Peyer's patch (tissue), 4 donors: ENCODE measurements around the gene RGL3. TPM values are rescaled to one million over a fixed set of nuclear protein-coding genes. Genes with fewer than 3 reads are reported as not detected.

ENCODE experiments used
- DNase-seq, 3 donors: peaks; one replicate each; pipeline ENCODE4 v3.0.0-alpha.2; 2017 to 2019
- H3K27ac ChIP-seq, 4 donors: fragments of 200-600 bp; sonication (generic); one replicate each; pipeline ENCODE4 v1.5.1; 2016 to 2019
- H3K27me3 ChIP-seq, 2 donors: fragments of 200-600 bp; sonication (generic); one replicate each; pipeline ENCODE4 v1.5.1; 2019
- H3K36me3 ChIP-seq, 3 donors: fragments of 200-600 bp; sonication (generic); one replicate each; pipeline ENCODE4 v1.5.1; 2016 to 2019
- H3K4me1 ChIP-seq, 4 donors: fragments of 200-600 bp; sonication (generic); one replicate each; pipeline ENCODE4 v1.5.1; 2016 to 2019
- H3K4me3 ChIP-seq, 4 donors: fragments of 200-600 bp; sonication (generic); 1 replicate in 3 of 4; 2 replicates in 1 of 4; pipeline ENCODE4 v1.5.1; 2016 to 2019; ENCODE audit warnings: mild to moderate bottlenecking in 1 of 4
- H3K9me3 ChIP-seq, 4 donors: fragments of 200-600 bp; sonication (generic); one replicate each; pipeline ENCODE4 v1.5.1; 2016 to 2019; ENCODE audit warnings: mild to moderate bottlenecking in 1 of 4
- POLR2A ChIP-seq, 2 donors: fragments of 450-650 bp; IDR thresholded peaks; one replicate each; pipeline ENCODE4 v1.5.1; 2017; ENCODE audit warnings: antibody characterized with exemption in 2 of 2, mild to moderate bottlenecking in 2 of 2, moderate library complexity in 2 of 2
- total RNA-seq, 4 donors: library from RNA; depleted of rRNA; stranded (reverse); fragments of >200 nt; gene quantifications; one replicate each; pipeline ENCODE4 v1.1.0, GENCODE V29; 2016
- TF ChIP-seq, protein P1 (sequence below), 6 experiments: fragments of 450-650 bp in 4 of 6; fragments of 200-600 bp in 2 of 6; sonication (generic) in 1 of 6; IDR thresholded peaks; one replicate each; pipeline ENCODE4 v1.5.1; 2017 to 2019; ENCODE audit warnings: antibody characterized with exemption in 6 of 6, mild to moderate bottlenecking in 3 of 6, moderate library complexity in 1 of 6

RGL3 gene
- total RNA-seq, 4 donors from 2014 or later, result 2.5 to 51.2 (median 6.3) TPM

GRCh38 chr19:11451327-11451870 is 32.3 kb upstream of the RGL3 start:
- Histone ChIP-seq H3K4me1 (no peaks in the 10 kb centered on the region), H3K4me3 (no peak overlapping the region), H3K27me3 (no peaks in the 10 kb centered on the region), H3K9me3 (no peaks in the 10 kb centered on the region), H3K36me3 (peaks cover 0 to 42% (median 0%) of the 10 kb centered on the region in 3 donors), H3K27ac (no peak overlapping the region)
- no peak for DNase-seq
- no peak for TF ChIP-seq POLR2A (IDR thresholded peaks at IDR 0.05)
- TF ChIP-seq, protein P1, sequence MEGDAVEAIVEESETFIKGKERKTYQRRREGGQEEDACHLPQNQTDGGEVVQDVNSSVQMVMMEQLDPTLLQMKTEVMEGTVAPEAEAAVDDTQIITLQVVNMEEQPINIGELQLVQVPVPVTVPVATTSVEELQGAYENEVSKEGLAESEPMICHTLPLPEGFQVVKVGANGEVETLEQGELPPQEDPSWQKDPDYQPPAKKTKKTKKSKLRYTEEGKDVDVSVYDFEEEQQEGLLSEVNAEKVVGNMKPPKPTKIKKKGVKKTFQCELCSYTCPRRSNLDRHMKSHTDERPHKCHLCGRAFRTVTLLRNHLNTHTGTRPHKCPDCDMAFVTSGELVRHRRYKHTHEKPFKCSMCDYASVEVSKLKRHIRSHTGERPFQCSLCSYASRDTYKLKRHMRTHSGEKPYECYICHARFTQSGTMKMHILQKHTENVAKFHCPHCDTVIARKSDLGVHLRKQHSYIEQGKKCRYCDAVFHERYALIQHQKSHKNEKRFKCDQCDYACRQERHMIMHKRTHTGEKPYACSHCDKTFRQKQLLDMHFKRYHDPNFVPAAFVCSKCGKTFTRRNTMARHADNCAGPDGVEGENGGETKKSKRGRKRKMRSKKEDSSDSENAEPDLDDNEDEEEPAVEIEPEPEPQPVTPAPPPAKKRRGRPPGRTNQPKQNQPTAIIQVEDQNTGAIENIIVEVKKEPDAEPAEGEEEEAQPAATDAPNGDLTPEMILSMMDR (IDR thresholded peaks at IDR 0.05), result no peak

DNA sequence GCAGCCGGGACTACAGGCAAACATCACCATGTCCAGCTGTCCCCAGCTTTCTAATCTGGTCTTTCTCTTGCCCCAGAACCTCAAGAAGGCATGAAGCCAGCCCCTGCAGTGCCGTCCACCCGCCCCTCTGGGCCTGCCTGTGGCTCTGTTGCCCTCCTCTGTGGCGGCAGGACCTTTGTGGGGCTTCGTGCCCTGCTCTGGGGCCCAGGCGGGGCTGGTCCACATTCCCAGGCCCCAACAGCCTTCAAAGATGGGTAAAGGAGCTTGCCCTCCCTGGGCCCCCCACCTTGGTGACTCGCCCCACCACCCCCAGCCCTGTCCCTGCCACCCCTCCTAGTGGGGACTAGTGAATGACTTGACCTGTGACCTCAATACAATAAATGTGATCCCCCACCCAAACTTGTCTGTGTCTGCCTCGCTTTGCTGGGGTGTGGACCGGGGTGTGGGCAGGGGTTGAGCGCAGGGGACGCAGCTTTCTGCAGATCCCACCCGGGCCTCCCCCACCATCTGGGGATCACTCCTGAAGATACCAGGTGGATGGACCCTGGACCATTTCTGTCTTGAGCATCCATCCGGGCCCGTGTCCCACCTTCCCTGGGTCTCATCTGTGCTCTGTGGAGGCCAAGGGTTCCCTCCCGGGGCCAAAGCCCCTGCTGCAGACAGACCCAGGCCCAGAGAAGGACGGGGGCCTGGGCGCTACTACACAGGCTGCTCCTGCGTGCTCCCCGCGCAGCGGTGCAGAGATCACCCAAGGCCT is 31.6 kb upstream of the RGL3 start:
- H3K27me3 ChIP-seq, result no peaks in the 10 kb centered on the region
- no peaks in the 10 kb centered on the region for H3K4me1 ChIP-seq
- H3K4me3 ChIP-seq, result no peak overlapping the region
- peaks cover 0 to 48% (median 0%) of the 10 kb centered on the region in 3 donors for H3K36me3 ChIP-seq
- no peak overlapping the region for H3K27ac ChIP-seq
- H3K9me3 ChIP-seq, result no peaks in the 10 kb centered on the region
- TF ChIP-seq, protein P1 (IDR thresholded peaks at IDR 0.05), result no peak
- TF ChIP-seq POLR2A (IDR thresholded peaks at IDR 0.05), result no peak
- DNase-seq, result no peak

DNA sequence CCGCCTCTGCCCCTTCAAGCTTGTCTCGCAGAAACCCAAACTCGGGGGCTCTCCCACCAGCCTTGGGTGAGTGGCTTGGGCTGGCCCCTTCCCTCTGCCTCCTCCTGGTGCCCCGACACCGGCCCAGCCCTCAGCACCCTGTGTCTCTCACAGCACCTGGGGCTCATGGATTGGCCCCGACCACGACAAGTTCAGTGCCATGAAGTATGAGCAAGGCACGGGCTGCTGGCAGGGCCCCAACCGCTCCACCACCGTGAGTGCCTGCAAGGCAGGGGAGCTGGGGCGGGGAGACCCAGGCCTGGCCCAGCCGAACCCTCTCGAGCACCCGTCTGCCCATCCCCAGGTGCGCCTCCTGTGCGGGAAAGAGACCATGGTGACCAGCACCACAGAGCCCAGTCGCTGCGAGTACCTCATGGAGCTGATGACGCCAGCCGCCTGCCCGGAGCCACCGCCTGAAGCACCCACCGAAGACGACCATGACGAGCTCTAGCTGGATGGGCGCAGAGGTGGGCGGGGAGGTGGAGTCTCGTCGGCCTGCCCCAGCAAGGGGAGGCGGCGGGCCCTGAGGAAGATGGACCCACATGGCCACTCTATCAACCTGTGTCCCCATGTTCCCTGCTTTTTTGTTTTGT is 29.9 kb upstream of the RGL3 start:
- no peak for DNase-seq
- TF ChIP-seq, protein P1 (IDR thresholded peaks at IDR 0.05), result no peak
- TF ChIP-seq POLR2A (IDR thresholded peaks at IDR 0.05), result no peak
- H3K27me3 ChIP-seq, result no peaks in the 10 kb centered on the region
- H3K4me3 ChIP-seq, result no peak overlapping the region
- H3K4me1 ChIP-seq, result no peaks in the 10 kb centered on the region
- H3K27ac ChIP-seq, result no peak overlapping the region
- peaks cover 0 to 65% (median 0%) of the 10 kb centered on the region in 3 donors for H3K36me3 ChIP-seq
- no peaks in the 10 kb centered on the region for H3K9me3 ChIP-seq

- Histone ChIP-seq H3K4me1 (no peaks in the 10 kb centered on the region), H3K4me3 (no peak overlapping the region), H3K9me3 (no peaks in the 10 kb centered on the region), H3K27me3 (no peaks in the 10 kb centered on the region), H3K27ac (no peak overlapping the region), H3K36me3 (peaks cover 0 to 72% (median 0%) of the 10 kb centered on the region in 3 donors)
- no peak for TF ChIP-seq POLR2A (IDR thresholded peaks at IDR 0.05)
- TF ChIP-seq, protein P1 (IDR thresholded peaks at IDR 0.05), result no peak
- no peak for DNase-seq
Observed at GRCh38 chr19:11448410-11448809, 29.3 kb upstream of the RGL3 start.

DNA sequence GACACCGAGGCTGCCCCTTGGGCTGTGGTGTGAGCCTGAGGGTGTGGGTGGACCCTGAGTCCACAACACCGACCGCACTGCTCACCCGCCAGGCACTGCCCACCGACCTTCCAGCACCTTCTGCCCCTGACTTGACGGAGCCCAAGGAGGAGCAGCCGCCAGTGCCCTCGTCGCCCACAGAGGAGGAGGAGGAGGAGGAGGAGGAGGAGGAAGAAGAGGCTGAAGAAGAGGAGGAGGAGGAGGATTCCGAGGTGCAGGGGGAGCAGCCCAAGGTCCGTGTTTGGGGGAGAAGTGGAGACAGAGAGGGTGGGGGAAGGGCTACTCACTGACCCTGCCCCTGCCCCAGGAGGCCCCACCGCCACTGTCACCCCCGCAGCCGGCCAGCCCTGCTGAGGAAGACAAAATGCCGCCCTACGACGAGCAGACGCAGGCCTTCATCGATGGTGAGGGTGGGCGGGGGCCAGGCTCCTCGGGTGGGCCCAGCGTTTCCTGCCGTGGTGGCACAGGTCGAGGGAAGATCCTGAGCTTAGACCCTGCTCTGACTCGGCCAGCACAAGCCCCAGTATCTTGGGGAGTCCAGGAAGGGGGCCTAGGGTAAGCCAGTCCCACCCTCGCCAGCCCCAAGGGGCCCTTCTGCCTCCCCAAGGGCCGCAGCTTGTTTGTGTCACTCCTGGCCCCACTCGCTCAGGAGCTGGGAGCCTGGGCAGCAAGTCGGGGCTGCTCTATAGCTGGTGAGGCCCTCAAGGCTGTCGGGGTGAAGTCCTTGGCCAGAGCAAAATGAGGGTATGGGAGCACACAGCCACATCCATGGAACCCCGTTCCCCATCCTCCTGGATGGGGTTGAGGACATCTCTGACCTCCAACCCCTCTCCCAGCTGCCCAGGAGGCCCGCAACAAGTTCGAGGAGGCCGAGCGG is 28.5 kb upstream of the RGL3 start:
- Histone ChIP-seq H3K9me3 (no peaks in the 10 kb centered on the region), H3K4me1 (no peaks in the 10 kb centered on the region), H3K36me3 (peaks cover 0 to 80% (median 0%) of the 10 kb centered on the region in 3 donors), H3K4me3 (no peak overlapping the region), H3K27me3 (no peaks in the 10 kb centered on the region), H3K27ac (no peak overlapping the region)
- no peak for TF ChIP-seq POLR2A (IDR thresholded peaks at IDR 0.05)
- TF ChIP-seq, protein P1 (IDR thresholded peaks at IDR 0.05), result no peak
- no peak for DNase-seq
